GM21723 (cell line): Measurements from ENCODE around the gene QSOX2.
A peak's percentile ranks its signal among the peaks of the same experiment; 100 is the strongest.
"Not testable (repeated sequence)": the region's sequence is repeated elsewhere in the genome, so short reads cannot be mapped to it uniquely, and the experiment has no call there.

Experiments
- ATAC-seq: cut with Tn5 transposase; IDR thresholded peaks from one replicate; pipeline ENCODE4 v1.9.1; 2021; ENCODE audit warnings: mild to moderate bottlenecking, moderate library complexity; ENCODE audit not compliant: unreplicated experiment

Gene QSOX2

GRCh38 chr9:136238342-136238732, 7.3 kb downstream of the QSOX2 start:
- ATAC-seq: no peak

- no peak for ATAC-seq
Observed at GRCh38 chr9:136237486-136238341, 7.9 kb downstream of the QSOX2 start.

GRCh38 chr9:136236471-136237410, 8.9 kb downstream of the QSOX2 start:
- ATAC-seq: not testable (repeated sequence)

GRCh38 chr9:136235709-136236455, 9.7 kb downstream of the QSOX2 start:
- no peak for ATAC-seq

- no peak for ATAC-seq
Observed at GRCh38 chr9:136235171-136235570, 10.4 kb downstream of the QSOX2 start.

GRCh38 chr9:136234597-136234996, 11.0 kb downstream of the QSOX2 start:
- no peak for ATAC-seq

GRCh38 chr9:136233868-136234267, 11.7 kb downstream of the QSOX2 start:
- no peak for ATAC-seq

GRCh38 chr9:136233411-136233810, 12.2 kb downstream of the QSOX2 start:
- no peak for ATAC-seq

GRCh38 chr9:136232969-136233368, 12.6 kb downstream of the QSOX2 start:
- ATAC-seq: no peak

GRCh38 chr9:136231478-136232297, 13.9 kb downstream of the QSOX2 start:
- ATAC-seq: no peak

GRCh38 chr9:136230773-136231172, 14.8 kb downstream of the QSOX2 start:
- ATAC-seq: no peak

- no peak for ATAC-seq
Observed at GRCh38 chr9:136230365-136230764, 15.2 kb downstream of the QSOX2 start.

- ATAC-seq: no peak
Observed at GRCh38 chr9:136229096-136230065, 16.2 kb downstream of the QSOX2 start.

GRCh38 chr9:136228107-136228875, 17.3 kb downstream of the QSOX2 start:
- no peak for ATAC-seq

GRCh38 chr9:136226680-136227407, 18.8 kb downstream of the QSOX2 start:
- ATAC-seq: no peak

GRCh38 chr9:136225748-136226679, 19.6 kb downstream of the QSOX2 start:
- ATAC-seq: peak; percentile 70

- peak; percentile 44 for ATAC-seq
Observed at GRCh38 chr9:136225366-136225747, 20.3 kb downstream of the QSOX2 start.
